Posterior cingulate gyrus (tissue), 11 donors: ENCODE data around the gene IL3RA.
"Not testable (repeated sequence)": the region's sequence is repeated elsewhere in the genome, so short reads cannot be mapped to it uniquely, and the experiment has no call there.

Source experiments
- DNase-seq, 10 donors: peaks; one replicate each; pipeline versions ENCODE4 v3.0.0 to v3.0.0-alpha.2; 2020 to 2021; ENCODE audit warnings: mixed read lengths in 3 of 10
- intact Hi-C: fragments of 100-400 bp; cut with DNase I; formaldehyde crosslinking; loops from one replicate; pipeline ENCODE4 v1.15.1; 2023

The IL3RA gene

GRCh38 chrX:1336331-1336943 lies at the start of gene IL3RA:
Gene IL3RA, plus strand, starts transcription at chrX:1336785. Its CDS starts 4,981 bp downstream, at chrX:1341766.
- DNase-seq = peak in 3 of 10 donors; percentile 21 to 82 (median 69)
- intact Hi-C loops = no loop called here

- intact Hi-C loops = no loop called here
- no peak for DNase-seq
Observed at GRCh38 chrX:1289535-1289934, 47.0 kb upstream of the IL3RA start.

DNA sequence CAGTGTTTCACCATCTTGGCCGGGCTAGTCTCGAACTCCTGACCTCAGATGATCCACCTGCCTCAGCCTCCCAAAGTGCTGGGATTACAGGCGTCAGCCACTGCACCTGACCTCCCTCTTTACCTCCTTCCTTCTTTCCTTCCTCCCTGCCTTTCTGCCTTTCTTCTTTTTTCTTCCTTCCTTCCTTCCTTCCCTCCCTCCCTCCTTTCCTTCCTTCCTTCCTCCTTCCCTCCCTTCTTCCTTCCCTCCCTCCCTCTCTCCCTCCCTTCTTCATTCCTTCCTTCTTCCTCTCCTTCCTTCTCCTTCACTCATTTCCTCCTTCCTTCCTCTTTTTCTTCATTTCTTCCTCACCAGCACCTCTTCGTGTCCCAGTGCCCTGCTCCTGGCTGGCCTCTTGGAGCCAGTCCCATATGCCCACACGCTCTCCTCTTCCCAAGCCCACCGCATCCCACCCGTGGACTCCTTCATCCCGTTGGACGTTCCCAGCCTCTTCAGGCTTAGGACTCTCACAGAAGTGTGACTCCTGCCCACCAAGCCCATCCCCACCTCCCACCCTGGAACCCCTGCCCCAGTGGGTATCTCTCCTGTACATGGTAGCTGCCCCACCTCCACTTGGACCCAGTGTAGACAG lies 45.4 kb upstream of the IL3RA start:
- intact Hi-C loops = no loop called here
- peak in 2 of 10 donors; percentile 13 to 59 for DNase-seq

DNA sequence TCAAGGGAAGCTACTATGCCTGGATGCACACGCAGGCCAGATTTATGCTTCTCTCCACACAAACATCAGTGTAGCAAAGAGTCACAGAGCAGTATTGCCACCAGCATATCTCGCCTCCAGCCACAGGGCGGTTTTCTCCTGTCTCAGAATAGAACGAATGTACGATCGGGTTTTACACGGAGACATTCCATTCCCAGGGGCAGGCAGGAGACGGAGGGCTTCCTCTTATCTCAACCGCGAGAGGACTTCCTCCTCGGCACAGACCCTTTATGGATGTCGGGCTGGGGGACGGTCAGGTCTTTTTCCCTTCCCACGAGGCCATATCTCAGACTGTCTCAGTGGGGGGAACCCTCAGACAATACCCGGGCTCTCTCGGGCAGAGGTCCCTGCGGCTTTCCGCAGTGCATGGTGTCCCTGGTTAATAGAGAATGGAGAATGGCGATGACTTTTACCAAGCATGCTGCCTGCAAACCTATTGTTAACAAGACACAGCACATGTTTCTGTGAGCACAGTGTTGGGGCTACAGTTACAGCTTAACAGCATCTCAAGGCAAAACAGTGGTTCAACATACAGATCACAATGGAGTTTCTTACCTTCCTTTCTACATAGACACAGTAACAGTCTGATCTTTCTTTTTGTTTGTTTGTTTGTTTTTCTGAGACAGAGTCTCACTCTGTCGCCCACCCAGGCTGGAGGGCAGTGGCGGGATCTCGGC lies 43.9 kb upstream of the IL3RA start:
- intact Hi-C loops = no loop called here
- peak in 3 of 10 donors; percentile 41 to 76 (median 49) for DNase-seq

DNA sequence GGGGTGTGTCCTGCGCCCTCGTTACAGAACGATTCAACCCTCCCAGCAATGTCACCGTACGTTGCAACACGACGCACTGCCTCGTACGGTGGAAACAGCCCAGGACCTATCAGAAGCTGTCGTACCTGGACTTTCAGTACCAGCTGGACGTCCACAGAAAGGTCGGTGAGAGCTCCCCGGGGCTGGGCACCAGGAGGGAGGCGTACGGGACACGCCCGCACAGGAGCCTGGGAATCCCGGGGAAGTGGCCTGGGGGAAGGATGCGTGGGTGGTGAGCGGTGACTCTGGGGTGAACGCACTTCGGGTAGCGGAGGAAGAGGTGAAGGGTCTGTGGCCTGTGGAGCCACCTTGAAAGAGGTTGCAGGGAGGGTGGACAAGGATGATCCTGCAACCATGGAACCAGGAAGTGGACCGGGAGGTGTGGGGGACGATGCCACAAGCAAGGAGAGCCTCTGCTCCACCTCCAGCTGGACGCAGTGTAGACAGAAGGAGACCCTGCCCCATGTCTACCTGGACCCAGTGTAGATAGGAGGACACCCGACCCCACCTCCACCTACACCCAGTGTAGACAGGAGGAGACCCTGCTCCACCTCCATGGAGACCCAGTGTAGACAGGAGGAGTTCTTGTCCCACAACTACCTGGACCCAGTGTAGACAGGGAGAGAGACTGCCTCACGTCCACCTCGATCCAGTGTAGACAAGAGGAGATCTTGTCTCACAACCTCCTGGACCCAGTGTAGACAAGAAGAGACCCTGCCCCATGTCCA lies 42.1 kb upstream of the IL3RA start:
- DNase-seq = peak in 2 of 10 donors; percentile 53 to 67
- intact Hi-C loops = no loop called here

DNA sequence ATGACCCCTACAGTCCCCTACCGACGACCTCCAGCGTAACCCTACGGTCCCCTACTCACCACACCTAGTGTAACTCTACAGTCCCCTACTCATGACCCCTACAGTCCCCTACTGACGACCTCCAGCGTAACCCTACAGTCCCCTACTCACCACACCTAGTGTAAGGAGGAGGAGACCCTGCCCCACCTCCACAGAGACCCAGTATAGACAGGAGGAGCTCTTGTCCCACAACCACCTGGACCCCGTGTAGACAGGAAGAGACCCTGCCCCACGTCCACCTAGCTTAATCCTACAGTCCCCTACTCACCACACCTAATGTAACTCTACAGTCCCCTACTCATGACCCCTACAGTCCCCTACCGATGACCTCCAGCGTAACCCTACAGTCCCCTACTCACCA lies 41.0 kb upstream of the IL3RA start:
- DNase-seq = peak in 1 of 10 donors; percentile 28
- intact Hi-C loops = no loop called here

DNA sequence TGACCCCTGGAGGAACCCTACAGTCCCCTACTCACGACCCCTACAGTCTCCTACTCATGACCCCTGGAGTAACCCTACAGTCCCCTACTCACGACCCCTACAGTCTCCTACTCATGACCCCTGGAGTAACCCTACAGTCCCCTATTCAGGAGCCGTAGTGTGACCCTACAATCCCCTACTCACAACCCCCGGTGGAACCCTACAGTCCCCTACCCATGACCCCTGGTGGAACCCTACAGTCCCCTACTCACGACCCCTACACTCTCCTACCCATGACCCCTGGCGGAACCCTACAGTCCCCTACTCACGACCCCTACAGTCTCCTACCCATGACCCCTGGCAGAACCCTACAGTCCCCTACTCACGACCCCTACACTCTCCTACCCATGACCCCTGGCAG lies 39.0 kb upstream of the IL3RA start:
- intact Hi-C loops = not testable (repeated sequence)
- DNase-seq = peak in 2 of 10 donors; percentile 54

GRCh38 chrX:1300449-1300848 lies 36.1 kb upstream of the IL3RA start:
- DNase-seq = peak in 2 of 10 donors; percentile 17 to 47
- intact Hi-C loops = no loop called here

GRCh38 chrX:1305411-1305810 lies 31.2 kb upstream of the IL3RA start:
- peak in 3 of 10 donors; percentile 64 to 75 (median 65) for DNase-seq
- intact Hi-C loops = no loop called here

DNA sequence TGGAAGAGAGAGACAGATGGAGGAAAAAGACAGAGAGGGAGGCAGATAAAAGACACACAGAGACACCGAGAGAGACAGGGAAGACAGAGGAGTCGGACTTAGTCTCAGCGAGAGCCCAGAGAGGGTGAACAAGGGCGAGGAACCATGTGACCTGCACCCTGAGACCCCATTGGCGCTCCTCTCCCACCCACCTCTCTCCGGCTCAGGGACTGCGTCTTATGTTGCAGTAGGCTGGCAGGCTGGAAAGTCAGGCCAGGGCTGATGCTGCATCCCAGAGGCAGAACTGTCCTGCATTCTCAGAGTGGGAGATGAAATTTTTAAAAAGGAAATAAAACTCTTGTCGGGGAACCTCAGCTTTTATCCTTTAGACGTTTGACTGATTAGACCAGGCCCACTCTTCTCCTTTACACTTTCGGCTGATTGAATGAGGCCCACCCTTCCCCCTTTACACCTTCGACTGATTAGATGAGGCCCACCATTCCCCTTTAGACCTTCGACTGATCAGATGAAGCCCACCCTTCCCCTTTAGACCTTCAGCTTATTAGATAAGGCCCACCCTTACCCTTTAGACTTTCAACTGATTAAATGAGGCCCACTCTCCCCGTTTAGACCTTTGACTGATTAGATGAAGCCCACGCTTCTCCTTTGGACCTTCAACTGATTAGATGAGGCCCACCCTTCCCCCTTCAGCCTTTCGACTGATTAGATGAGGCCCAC lies 29.5 kb upstream of the IL3RA start:
- DNase-seq = peak in 3 of 10 donors; percentile 3 to 55 (median 10)
- intact Hi-C loops = no loop called here

DNA sequence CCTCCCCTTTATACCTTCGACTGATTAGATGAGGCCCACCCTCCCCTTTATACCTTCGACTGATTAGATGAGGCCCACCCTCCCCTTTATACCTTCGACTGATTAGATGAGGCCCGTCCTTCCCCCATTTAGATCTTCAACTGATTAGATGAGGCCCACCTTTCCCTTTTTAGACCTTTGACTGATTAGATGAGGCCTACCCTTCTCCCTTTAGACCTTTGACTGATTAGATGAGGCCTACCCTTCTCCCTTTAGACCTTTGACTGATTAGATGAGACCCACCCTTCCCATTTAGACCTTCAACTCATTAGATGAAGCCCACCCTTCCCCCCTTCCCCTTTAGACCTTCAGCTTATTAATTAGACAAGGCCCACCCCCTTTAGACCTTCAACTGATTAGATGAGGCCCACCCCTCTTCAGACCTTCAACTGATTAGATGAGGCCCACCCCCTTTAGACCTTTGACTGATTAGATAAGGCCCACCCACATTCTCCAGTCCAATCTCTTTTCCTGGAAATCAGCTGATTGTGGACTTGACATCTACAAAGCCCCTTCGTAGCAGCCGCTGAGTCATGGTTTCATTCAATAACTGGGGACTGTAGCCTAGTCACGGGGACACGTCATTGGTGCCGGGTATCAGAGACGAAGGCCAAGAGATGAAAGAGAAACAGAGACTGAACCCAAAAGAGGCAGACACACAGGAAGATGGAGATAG lies 28.8 kb upstream of the IL3RA start:
- DNase-seq = no peak
- intact Hi-C loops = no loop called here

DNA sequence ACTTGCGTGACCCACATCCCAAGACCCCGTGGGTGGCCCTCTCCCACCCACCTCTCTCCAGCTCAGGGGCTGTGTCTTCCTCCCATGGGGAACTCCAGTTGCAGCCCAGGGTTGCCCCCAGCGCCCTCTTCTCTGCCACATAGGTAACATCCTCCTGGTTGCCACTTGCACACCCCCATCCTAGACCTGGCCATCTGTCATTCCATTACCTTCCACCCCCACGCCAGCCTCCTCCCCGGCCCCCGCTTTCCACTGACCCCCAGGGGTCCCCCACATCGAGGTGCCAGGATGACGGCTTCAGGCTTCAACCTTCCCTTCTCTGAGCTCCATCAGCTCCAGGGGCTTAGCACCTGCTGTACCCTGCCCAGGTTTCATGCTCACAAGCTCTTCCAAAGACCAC lies 28.1 kb upstream of the IL3RA start:
- intact Hi-C loops = no loop called here
- peak in 1 of 10 donors; percentile 63 for DNase-seq

- intact Hi-C loops, DNase-seq: not testable (repeated sequence)
Observed at GRCh38 chrX:1308917-1309316, 27.7 kb upstream of the IL3RA start.

- intact Hi-C loops = no loop called here
- DNase-seq = peak in 3 of 10 donors; percentile 31 to 55 (median 55)
Observed at GRCh38 chrX:1313788-1314187, 22.8 kb upstream of the IL3RA start.

GRCh38 chrX:1316527-1316926 lies 20.1 kb upstream of the IL3RA start:
- DNase-seq = peak in 6 of 10 donors; percentile 10 to 89 (median 38)
- intact Hi-C loops = no loop called here

DNA sequence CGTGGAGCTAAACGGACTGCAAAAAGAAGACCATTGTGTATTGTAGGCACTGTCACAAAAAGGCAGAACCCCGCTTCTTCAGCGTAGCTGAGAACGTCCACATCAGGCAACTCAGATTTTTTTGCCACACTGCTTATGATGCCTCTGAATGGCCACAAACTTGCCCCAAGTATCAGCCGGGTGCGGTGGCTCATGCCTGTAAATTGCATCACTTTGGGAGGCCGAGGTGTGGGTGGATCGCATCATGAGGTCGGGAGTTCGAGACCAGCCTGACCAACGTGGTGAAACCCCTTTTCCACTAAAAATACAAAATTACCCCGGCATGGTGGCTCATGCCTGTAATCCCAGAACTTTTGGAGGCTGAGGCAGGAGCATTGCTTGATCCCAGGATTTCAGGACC lies 14.9 kb upstream of the IL3RA start:
- intact Hi-C loops = no loop called here
- DNase-seq = peak in 2 of 10 donors; percentile 12 to 40

GRCh38 chrX:1322393-1322792 lies 14.2 kb upstream of the IL3RA start:
- peak in 1 of 10 donors; percentile 22 for DNase-seq
- intact Hi-C loops = no loop called here

DNA sequence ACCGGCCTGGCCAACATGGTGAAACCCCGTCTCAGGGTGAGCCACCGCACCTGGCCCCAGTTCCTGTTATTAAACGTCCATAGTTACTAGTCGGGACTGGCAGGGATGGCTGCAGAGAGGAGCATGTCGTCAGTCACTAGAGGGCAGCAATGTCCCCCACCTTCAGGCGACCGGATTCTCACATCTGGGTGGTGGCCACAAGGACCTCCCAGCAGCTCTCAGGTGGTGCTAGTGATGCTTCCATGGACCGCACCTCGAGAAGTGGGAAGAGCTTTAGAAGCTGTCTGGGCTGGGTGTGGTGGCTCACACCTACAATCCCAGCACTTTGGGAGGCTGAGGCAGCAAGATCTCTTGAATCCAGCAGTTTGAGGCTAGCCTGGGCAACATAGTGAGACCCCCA lies 13.3 kb upstream of the IL3RA start:
- intact Hi-C loops = no loop called here
- DNase-seq = peak in 3 of 10 donors; percentile 15 to 82 (median 68)

DNA sequence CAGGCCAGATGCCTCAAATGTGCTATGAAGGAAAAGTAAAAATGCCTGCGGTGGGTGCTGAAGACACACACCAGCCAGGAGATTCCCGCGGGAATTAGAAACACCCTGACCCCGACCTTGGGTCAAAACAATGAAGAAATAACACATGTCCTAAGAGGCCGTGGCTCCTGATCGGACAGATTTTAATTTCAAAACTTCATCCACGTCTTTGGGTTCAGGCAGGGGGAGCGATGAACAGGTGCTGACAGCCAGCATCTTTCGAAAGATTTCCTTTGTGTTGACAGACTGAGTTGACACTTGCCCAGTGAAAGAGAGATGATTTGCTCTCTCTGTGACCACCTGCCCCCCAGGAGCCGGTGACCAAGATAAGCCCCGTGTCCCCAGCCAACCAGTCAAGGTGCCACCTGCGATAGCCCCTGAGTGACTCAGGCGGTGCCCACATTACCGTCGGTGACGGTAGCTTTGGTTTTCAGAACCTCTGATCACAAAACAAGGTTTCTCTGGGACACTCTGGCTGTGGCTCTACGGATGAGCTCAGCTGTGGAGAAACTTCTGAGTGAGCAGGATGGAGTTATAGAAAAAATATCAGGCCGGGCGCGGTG lies 11.0 kb upstream of the IL3RA start:
- peak in 2 of 10 donors; percentile 40 to 48 for DNase-seq

More for the DNA sequence above, 11.0 kb upstream of the IL3RA start:
- intact Hi-C loops = no loop called here
